ENCODE data around the gene CRTAP.

Gene CRTAP

GRCh38 chr3:33083958-33084357, 29.9 kb upstream of the CRTAP start:
- H3K9me3 ChIP-seq (ENCODE audit: control insufficient read depth, insufficient read depth, low read length): no peaks in the 10 kb centered on the region

GRCh38 chr3:33088691-33089090, 25.1 kb upstream of the CRTAP start:
- peaks cover 9% of the 10 kb centered on the region for H3K36me3 ChIP-seq (ENCODE audit: control insufficient read depth, insufficient read depth, low read length)
- H3K9ac ChIP-seq (ENCODE audit: low read depth, low read length): no peak overlapping the region
- H3K4me1 ChIP-seq (ENCODE audit: control insufficient read depth, insufficient read depth, low read length): no peaks in the 10 kb centered on the region
- no peak overlapping the region for H3K4me3 ChIP-seq (ENCODE audit: low read depth, low read length)
- no peaks in the 10 kb centered on the region for H3K27me3 ChIP-seq (ENCODE audit: control insufficient read depth, insufficient read depth, low read length)
- H3K9me3 ChIP-seq (ENCODE audit: control insufficient read depth, insufficient read depth, low read length): no peaks in the 10 kb centered on the region

More at GRCh38 chr3:33083958-33084357, 29.9 kb upstream of the CRTAP start:
- Histone ChIP-seq H3K9ac (ENCODE audit: low read depth, low read length) (no peak overlapping the region), H3K4me3 (ENCODE audit: low read depth, low read length) (no peak overlapping the region), H3K36me3 (ENCODE audit: control insufficient read depth, insufficient read depth, low read length) (no peaks in the 10 kb centered on the region), H3K4me1 (ENCODE audit: control insufficient read depth, insufficient read depth, low read length) (no peaks in the 10 kb centered on the region), H3K27me3 (ENCODE audit: control insufficient read depth, insufficient read depth, low read length) (no peaks in the 10 kb centered on the region)

- no peaks in the 10 kb centered on the region for H3K27me3 ChIP-seq (ENCODE audit: control insufficient read depth, insufficient read depth, low read length)
- H3K4me1 ChIP-seq (ENCODE audit: control insufficient read depth, insufficient read depth, low read length): peaks cover 3% of the 10 kb centered on the region
- H3K9ac ChIP-seq (ENCODE audit: low read depth, low read length): no peak overlapping the region
- H3K9me3 ChIP-seq (ENCODE audit: control insufficient read depth, insufficient read depth, low read length): no peaks in the 10 kb centered on the region
- no peak overlapping the region for H3K4me3 ChIP-seq (ENCODE audit: low read depth, low read length)
- H3K36me3 ChIP-seq (ENCODE audit: control insufficient read depth, insufficient read depth, low read length): peaks cover 9% of the 10 kb centered on the region
Observed at GRCh38 chr3:33089515-33089914, 24.3 kb upstream of the CRTAP start.

- H3K36me3 ChIP-seq (ENCODE audit: control insufficient read depth, insufficient read depth, low read length): peaks cover 11% of the 10 kb centered on the region
- no peak overlapping the region for H3K9ac ChIP-seq (ENCODE audit: low read depth, low read length)
- no peaks in the 10 kb centered on the region for H3K9me3 ChIP-seq (ENCODE audit: control insufficient read depth, insufficient read depth, low read length)
- H3K4me1 ChIP-seq (ENCODE audit: control insufficient read depth, insufficient read depth, low read length): peaks cover 6% of the 10 kb centered on the region
- H3K4me3 ChIP-seq (ENCODE audit: low read depth, low read length): no peak overlapping the region
- no peaks in the 10 kb centered on the region for H3K27me3 ChIP-seq (ENCODE audit: control insufficient read depth, insufficient read depth, low read length)
Observed at GRCh38 chr3:33091746-33092145, 22.1 kb upstream of the CRTAP start.

GRCh38 chr3:33092496-33093254, 21.1 kb upstream of the CRTAP start:
- Histone ChIP-seq H3K9ac (ENCODE audit: low read depth, low read length) (no peak overlapping the region), H3K27me3 (ENCODE audit: control insufficient read depth, insufficient read depth, low read length) (no peaks in the 10 kb centered on the region), H3K36me3 (ENCODE audit: control insufficient read depth, insufficient read depth, low read length) (peaks cover 11% of the 10 kb centered on the region), H3K4me3 (ENCODE audit: low read depth, low read length) (no peak overlapping the region), H3K4me1 (ENCODE audit: control insufficient read depth, insufficient read depth, low read length) (peaks cover 6% of the 10 kb centered on the region), H3K9me3 (ENCODE audit: control insufficient read depth, insufficient read depth, low read length) (no peaks in the 10 kb centered on the region)

- Histone ChIP-seq H3K4me1 (ENCODE audit: control insufficient read depth, insufficient read depth, low read length) (peaks cover 6% of the 10 kb centered on the region), H3K9me3 (ENCODE audit: control insufficient read depth, insufficient read depth, low read length) (no peaks in the 10 kb centered on the region), H3K9ac (ENCODE audit: low read depth, low read length) (no peak overlapping the region), H3K36me3 (ENCODE audit: control insufficient read depth, insufficient read depth, low read length) (peaks cover 11% of the 10 kb centered on the region), H3K27me3 (ENCODE audit: control insufficient read depth, insufficient read depth, low read length) (no peaks in the 10 kb centered on the region), H3K4me3 (ENCODE audit: low read depth, low read length) (no peak overlapping the region)
Observed at GRCh38 chr3:33093847-33094246, 20.0 kb upstream of the CRTAP start.

GRCh38 chr3:33095436-33095835, 18.4 kb upstream of the CRTAP start:
- no peaks in the 10 kb centered on the region for H3K9me3 ChIP-seq (ENCODE audit: control insufficient read depth, insufficient read depth, low read length)
- no peaks in the 10 kb centered on the region for H3K27me3 ChIP-seq (ENCODE audit: control insufficient read depth, insufficient read depth, low read length)
- peak overlapping the region; percentile 92 for H3K4me3 ChIP-seq (ENCODE audit: low read depth, low read length)
- peaks cover 6% of the 10 kb centered on the region for H3K4me1 ChIP-seq (ENCODE audit: control insufficient read depth, insufficient read depth, low read length)
- peaks cover 11% of the 10 kb centered on the region for H3K36me3 ChIP-seq (ENCODE audit: control insufficient read depth, insufficient read depth, low read length)
- H3K9ac ChIP-seq (ENCODE audit: low read depth, low read length): no peak overlapping the region

- H3K4me1 ChIP-seq (ENCODE audit: control insufficient read depth, insufficient read depth, low read length): peaks cover 6% of the 10 kb centered on the region
- no peaks in the 10 kb centered on the region for H3K9me3 ChIP-seq (ENCODE audit: control insufficient read depth, insufficient read depth, low read length)
- H3K4me3 ChIP-seq (ENCODE audit: low read depth, low read length): peak overlapping the region; percentile 92
- peak overlapping the region; percentile 76 for H3K9ac ChIP-seq (ENCODE audit: low read depth, low read length)
- no peaks in the 10 kb centered on the region for H3K27me3 ChIP-seq (ENCODE audit: control insufficient read depth, insufficient read depth, low read length)
- peaks cover 11% of the 10 kb centered on the region for H3K36me3 ChIP-seq (ENCODE audit: control insufficient read depth, insufficient read depth, low read length)
Observed at GRCh38 chr3:33096093-33096868, 17.5 kb upstream of the CRTAP start.

- no peak overlapping the region for H3K9ac ChIP-seq (ENCODE audit: low read depth, low read length)
- H3K4me3 ChIP-seq (ENCODE audit: low read depth, low read length): no peak overlapping the region
- H3K9me3 ChIP-seq (ENCODE audit: control insufficient read depth, insufficient read depth, low read length): no peaks in the 10 kb centered on the region
- H3K27me3 ChIP-seq (ENCODE audit: control insufficient read depth, insufficient read depth, low read length): no peaks in the 10 kb centered on the region
- peaks cover 2% of the 10 kb centered on the region for H3K36me3 ChIP-seq (ENCODE audit: control insufficient read depth, insufficient read depth, low read length)
- H3K4me1 ChIP-seq (ENCODE audit: control insufficient read depth, insufficient read depth, low read length): peaks cover 6% of the 10 kb centered on the region
Observed at GRCh38 chr3:33099109-33099645, 14.6 kb upstream of the CRTAP start.

GRCh38 chr3:33099701-33100100, 14.1 kb upstream of the CRTAP start:
- Histone ChIP-seq H3K4me1 (ENCODE audit: control insufficient read depth, insufficient read depth, low read length) (peaks cover 3% of the 10 kb centered on the region), H3K9me3 (ENCODE audit: control insufficient read depth, insufficient read depth, low read length) (no peaks in the 10 kb centered on the region), H3K4me3 (ENCODE audit: low read depth, low read length) (no peak overlapping the region), H3K27me3 (ENCODE audit: control insufficient read depth, insufficient read depth, low read length) (no peaks in the 10 kb centered on the region), H3K9ac (ENCODE audit: low read depth, low read length) (no peak overlapping the region), H3K36me3 (ENCODE audit: control insufficient read depth, insufficient read depth, low read length) (peaks cover 2% of the 10 kb centered on the region)

- peaks cover 2% of the 10 kb centered on the region for H3K36me3 ChIP-seq (ENCODE audit: control insufficient read depth, insufficient read depth, low read length)
- peaks cover 3% of the 10 kb centered on the region for H3K4me1 ChIP-seq (ENCODE audit: control insufficient read depth, insufficient read depth, low read length)
- no peaks in the 10 kb centered on the region for H3K9me3 ChIP-seq (ENCODE audit: control insufficient read depth, insufficient read depth, low read length)
- no peak overlapping the region for H3K4me3 ChIP-seq (ENCODE audit: low read depth, low read length)
- H3K9ac ChIP-seq (ENCODE audit: low read depth, low read length): no peak overlapping the region
- no peaks in the 10 kb centered on the region for H3K27me3 ChIP-seq (ENCODE audit: control insufficient read depth, insufficient read depth, low read length)
Observed at GRCh38 chr3:33100229-33100628, 13.6 kb upstream of the CRTAP start.

GRCh38 chr3:33103034-33103433, 10.8 kb upstream of the CRTAP start:
- Histone ChIP-seq H3K4me1 (ENCODE audit: control insufficient read depth, insufficient read depth, low read length) (no peaks in the 10 kb centered on the region), H3K27me3 (ENCODE audit: control insufficient read depth, insufficient read depth, low read length) (no peaks in the 10 kb centered on the region), H3K36me3 (ENCODE audit: control insufficient read depth, insufficient read depth, low read length) (no peaks in the 10 kb centered on the region), H3K9me3 (ENCODE audit: control insufficient read depth, insufficient read depth, low read length) (no peaks in the 10 kb centered on the region), H3K9ac (ENCODE audit: low read depth, low read length) (no peak overlapping the region), H3K4me3 (ENCODE audit: low read depth, low read length) (no peak overlapping the region)
